Endometrium (tissue), 2 donors: Measurements from ENCODE around the gene NUDT8.

Experiments used
- FAIRE-seq: peaks from 2 replicates; lab custom pipeline; 2012; peaks lifted over from hg19 to GRCh38; lab: Jason Lieb, UNC
- donor health status: control.
- donor health status: control.

NUDT8 gene, protein sequence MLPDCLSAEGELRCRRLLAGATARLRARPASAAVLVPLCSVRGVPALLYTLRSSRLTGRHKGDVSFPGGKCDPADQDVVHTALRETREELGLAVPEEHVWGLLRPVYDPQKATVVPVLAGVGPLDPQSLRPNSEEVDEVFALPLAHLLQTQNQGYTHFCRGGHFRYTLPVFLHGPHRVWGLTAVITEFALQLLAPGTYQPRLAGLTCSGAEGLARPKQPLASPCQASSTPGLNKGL

DNA sequence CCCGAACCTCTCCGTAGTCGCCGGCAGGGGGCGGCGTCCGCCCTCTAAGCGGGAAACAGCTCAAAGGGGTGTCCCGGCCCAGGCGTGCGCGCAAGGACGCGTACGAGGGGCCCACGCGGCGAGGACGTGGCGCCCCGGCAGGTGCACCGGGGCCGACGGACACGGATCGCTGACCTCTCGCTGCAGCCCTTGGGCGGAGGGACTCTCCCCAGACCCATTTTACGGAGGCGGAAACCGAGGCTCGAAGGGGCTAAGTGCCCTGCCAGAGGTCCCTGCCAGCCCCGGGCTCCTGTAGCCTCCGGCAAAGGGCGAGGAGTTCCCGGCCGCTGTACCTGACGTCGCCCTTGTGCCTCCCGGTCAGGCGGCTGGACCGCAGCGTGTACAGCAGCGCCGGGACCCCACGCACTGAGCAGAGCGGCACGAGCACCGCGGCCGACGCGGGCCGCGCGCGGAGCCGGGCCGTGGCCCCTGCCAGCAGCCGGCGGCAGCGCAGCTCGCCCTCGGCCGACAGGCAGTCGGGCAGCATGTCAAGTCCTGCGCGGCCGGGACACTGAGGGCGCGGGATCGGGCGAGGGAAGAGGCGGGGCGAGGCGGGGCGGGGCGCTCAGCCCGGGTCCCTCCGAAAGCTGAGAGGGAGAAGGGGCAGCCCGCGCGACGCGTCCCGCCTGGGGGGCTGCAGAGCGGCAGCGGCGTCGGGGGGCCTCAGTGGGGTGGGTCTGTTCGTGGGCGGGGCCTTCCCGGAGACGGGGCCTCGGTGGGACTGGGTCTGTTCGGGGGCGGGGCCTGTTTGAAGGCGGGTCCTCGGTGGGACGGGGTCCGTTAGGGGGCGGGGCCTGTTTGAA is at the start of gene NUDT8:
Gene NUDT8, minus strand, starts transcription at position 552 of the 842 bp plus-strand sequence. Its CDS starts 26 bp downstream, at position 526.
- no peak for FAIRE-seq

GRCh38 chr11:67675058-67675747 is 45.5 kb upstream of the NUDT8 start:
- no peak for FAIRE-seq

- FAIRE-seq, result no peak
These were observed 44.7 kb upstream of the NUDT8 start, which contains the start of gene ALDH3B2 for GRCh38 chr11:67674442-67674871. TSS of gene ALDH3B2 (minus strand) at chr11:67674623. CDS start at chr11:67666935, 7,688 bp downstream.

- no peak for FAIRE-seq
These were observed 44.2 kb upstream of the NUDT8 start for GRCh38 chr11:67673902-67674301.

DNA sequence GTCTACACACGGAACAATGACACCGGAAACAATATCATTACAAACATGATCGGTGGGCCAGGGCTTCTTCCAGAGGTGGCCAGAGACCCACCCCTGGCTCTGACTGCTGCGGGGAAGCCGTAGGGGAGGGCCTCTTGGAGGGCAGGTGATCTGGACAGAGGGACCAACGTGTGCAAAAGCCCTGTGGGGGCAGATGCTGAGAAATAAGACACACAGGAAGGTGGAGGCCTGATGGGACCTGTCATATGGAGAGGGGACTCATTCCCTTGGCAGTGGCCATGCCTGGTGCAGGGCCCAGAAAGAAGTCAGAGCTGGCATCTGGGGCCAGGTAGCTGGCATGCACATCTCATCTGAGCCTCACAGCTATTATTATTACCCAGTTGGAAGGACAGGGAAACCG is 43.6 kb upstream of the NUDT8 start:
- FAIRE-seq, result no peak

DNA sequence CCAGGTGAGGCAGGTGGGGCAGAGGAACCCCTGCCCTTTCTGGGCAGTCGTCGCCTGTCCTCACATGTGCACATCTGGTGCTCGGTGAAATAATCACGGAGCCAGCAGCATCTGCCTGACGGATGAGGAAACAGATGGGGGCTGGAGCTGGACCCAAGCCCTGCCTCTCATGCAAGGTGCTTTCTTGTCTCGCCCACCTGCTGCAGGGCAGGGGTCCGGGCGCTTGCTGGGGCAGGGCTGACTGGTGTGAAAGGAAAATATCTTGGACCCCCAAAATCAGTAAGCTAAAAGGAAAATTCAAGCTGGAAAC is 41.4 kb upstream of the NUDT8 start:
- FAIRE-seq, result no peak

GRCh38 chr11:67670316-67671210 is 40.8 kb upstream of the NUDT8 start:
- no peak for FAIRE-seq

- no peak for FAIRE-seq
These were observed 38.4 kb upstream of the NUDT8 start for GRCh38 chr11:67668192-67668551.

DNA sequence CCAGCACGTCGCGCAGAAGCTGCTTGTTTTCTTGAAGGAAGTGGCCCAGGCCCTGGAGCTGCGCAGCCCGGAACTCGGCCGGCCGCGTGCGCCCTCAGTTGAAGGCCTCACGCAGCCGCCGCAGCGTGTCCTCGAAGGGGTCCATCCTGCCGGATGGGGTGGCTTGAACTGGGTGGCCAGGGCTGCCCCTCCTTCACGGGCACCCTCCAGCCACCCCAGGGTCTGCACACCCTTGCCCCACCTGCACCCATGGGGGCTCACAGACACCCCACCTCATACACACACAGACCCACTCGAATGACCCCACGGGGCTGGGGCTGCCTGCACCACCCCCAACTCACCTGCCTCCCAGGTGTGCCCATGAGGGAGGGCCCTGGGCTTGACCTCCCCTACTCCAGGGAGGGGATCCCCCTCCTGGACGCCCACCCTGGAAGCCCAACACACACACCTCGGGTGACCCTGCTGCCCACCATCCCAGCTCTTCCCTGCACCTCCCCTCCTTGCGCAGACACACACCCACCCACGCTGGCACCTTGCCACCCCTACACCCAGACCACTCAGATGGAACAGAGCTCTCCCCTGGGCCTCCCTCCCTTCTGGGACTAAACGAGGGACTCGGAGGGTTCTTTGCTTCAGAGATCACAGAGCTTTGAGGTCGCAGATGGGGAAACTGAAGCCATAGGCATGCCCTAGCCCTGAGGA is 37.9 kb upstream of the NUDT8 start:
- no peak for FAIRE-seq

DNA sequence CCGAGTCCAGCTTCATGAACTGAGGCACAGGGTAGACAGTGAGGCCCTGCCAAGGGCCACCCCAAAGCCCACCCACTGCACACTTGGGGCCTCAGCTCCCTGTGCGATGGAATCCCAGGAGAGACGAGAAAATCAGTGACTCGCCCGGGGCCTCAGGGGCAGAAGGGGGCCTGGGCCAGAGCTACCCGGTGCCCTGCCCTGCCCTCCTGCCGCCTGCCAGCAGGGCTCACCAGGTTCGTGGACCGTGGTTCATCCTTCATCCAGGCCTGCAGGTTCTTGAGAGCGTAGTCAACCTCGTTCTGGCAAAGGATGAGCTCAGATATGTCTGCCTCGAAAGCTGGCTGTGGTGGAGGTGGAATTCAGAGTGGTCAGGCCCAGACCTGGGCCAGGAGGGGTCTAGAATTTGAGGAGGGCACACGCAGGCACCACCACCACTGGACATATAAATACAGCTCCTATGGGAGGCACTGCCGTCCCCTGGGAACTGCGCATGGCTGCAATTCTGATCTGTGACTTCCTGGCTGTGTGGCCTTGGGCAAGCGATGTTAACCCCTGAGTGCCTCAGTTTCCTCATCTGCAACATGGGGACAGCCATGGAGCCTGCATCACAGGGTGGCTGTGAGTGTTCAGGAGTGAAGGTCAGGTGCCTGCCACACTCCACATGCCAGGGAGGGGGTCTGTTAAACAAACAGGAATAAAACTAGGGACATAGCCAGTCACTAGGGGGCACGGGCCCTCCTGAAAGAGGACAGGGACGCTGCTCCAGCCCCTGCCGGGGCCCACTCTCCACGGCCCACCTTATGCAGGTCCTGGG is 37.1 kb upstream of the NUDT8 start:
- no peak for FAIRE-seq

DNA sequence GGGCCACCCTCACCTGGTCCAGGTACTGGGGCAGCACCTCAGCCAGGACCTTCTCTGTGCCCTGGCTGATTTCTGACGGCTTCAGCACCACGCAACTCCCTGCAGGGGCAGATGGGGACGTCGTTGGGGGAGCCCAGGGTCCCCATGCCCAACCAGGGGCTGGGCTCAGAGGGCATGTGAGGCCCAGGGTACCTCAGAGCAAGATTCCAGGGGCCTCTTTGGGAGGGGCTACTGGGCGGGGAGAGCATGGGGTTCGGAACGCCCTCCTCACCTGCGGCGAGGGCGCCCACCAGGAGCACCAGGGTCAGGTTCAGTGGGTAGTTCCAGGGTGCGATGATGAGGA is 36.5 kb upstream of the NUDT8 start:
- no peak for FAIRE-seq

- FAIRE-seq, result no peak
These were observed 36.0 kb upstream of the NUDT8 start for GRCh38 chr11:67665541-67666302.

- no peak for FAIRE-seq
These were observed 35.2 kb upstream of the NUDT8 start for GRCh38 chr11:67664696-67665540.

DNA sequence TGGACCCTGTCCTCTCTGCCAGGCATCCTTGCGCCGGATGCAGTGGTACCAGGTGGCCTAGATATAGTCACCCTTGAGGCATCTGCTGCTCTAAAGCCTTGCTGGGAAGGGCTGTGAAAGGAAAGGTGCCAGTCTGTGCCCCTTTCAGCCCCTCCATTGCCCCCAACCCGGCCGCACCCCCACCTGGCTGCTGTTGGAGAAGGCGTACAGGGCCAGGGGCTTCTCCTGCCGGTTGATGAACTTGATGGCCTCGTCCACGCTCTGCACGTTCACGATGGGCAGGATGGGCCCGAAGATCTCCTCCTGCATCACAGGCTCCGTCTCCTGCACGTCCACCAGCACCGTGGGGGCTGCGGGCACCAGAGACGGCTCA is 34.5 kb upstream of the NUDT8 start:
- FAIRE-seq, result no peak

DNA sequence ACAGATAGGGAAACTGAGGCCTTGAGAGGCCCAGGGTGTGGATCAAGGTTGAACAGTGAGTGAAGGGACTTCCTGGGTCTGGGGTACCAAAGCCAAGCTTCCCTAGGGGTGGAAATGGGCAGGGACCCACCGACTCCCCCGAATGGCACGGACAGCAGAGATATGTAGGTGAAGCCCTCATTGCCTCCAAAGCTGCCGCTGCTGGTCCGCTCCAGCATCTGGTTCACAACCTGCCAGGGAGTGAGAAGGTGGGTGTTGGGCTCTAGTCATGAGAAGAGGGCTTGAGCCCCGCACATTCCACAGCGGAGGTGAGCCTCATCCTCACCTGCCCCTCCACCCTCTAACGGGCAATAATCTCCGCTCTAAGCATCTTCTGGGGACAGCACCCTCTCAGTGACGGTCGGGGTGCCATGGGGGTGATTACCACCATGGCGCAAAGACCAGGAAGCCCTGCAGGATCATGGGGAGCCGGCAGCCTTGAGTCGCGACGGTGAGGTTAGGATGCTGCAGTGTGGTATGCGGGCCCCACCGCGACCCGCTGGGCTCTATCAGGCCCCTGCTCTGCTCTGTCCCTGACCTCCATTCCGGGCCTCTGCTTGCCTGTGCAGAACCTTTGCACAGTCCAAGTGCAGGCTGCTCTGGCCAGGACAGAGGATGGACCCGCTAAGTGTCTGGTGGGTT is 33.9 kb upstream of the NUDT8 start:
- no peak for FAIRE-seq

- FAIRE-seq, result no peak
These were observed 33.2 kb upstream of the NUDT8 start for GRCh38 chr11:67662835-67663531.

DNA sequence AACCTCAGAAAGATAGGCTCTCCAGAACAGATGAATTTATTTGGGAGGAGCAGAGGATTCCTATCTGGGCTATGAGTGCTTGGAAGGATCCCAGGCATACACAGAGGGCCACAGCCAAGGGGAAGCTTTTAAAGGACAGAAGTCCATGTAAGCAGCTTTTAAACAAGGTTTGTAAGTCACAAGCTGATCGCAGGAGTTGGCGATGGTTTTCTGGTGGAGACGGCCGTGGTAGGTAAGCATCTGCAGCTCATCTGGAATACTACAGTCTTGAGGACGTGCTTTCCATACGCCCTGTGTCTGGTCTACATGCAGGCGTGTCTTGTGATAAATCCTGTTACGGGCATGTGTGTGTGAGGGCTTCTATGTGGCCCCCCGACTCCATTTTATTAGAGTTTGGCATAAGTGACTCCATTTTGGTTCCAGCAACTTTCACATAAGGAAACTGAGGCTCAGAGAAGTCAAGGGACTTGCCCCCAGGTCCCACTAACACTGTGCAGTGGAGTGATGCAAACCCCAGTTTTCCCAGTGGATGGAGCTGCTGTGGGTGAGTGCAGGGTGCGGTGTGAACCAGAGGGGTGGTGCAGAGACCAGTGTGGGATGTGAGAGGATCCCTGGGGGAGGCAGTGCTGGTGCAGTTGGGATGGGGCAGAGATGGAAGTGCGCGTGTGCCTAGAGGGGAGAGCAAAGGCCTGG is 32.6 kb upstream of the NUDT8 start:
- FAIRE-seq, result no peak
